GM19438 (cell line): Measurements from ENCODE around the gene DUOX2.

Source experiments
- ATAC-seq: cut with Tn5 transposase; IDR thresholded peaks from one replicate; pipeline ENCODE4 v1.9.1; 2021; ENCODE audit warnings: low read depth; ENCODE audit not compliant: unreplicated experiment

DUOX2 gene

GRCh38 chr15:45114076-45114750 is at the start of gene DUOX2, which contains the start of gene DUOXA2:
TSS of gene DUOX2 (minus strand) at chr15:45114172. CDS start at chr15:45113411, 761 bp downstream.
TSS of gene DUOXA2 (plus strand) at chr15:45114326. CDS start at chr15:45114606, 280 bp downstream.
- no peak for ATAC-seq

DNA sequence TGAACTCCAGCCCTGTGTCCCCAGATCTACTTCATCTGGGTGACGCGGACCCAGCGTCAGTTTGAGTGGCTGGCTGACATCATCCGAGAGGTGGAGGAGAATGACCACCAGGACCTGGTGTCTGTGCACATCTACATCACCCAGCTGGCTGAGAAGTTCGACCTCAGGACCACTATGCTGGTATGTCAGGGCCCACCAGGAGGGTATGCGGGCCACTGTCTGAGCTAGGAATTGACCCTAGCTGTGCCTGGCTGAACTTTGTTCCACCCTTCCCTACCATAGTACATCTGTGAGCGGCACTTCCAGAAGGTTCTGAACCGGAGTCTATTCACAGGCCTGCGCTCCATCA is 49.5 kb upstream of the DUOX2 start:
- no peak for ATAC-seq

- ATAC-seq: no peak
Observed at GRCh38 chr15:45162771-45163507, 49.0 kb upstream of the DUOX2 start.

GRCh38 chr15:45161666-45162065 is 47.7 kb upstream of the DUOX2 start:
- ATAC-seq: no peak

GRCh38 chr15:45157974-45158373 is 44.0 kb upstream of the DUOX2 start:
- ATAC-seq: no peak

GRCh38 chr15:45156744-45157455 is 42.9 kb upstream of the DUOX2 start:
- no peak for ATAC-seq

DNA sequence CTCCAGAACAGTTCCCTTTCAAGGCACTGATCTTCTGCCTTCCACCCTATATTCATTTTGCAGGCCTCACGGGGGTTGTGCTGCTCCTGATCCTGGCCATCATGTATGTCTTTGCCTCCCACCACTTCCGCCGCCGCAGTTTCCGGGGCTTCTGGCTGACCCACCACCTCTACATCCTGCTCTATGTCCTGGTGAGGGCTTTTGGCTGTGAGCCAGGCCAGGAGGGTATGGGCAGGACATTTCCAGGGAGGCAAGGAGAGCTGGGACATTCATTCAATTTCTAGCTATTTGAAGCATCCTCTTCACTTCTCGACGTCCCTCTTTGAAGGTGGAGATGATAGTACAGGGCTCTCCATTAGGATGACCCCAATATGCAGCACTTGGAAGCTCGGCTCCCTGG is 41.8 kb upstream of the DUOX2 start:
- ATAC-seq: no peak

DNA sequence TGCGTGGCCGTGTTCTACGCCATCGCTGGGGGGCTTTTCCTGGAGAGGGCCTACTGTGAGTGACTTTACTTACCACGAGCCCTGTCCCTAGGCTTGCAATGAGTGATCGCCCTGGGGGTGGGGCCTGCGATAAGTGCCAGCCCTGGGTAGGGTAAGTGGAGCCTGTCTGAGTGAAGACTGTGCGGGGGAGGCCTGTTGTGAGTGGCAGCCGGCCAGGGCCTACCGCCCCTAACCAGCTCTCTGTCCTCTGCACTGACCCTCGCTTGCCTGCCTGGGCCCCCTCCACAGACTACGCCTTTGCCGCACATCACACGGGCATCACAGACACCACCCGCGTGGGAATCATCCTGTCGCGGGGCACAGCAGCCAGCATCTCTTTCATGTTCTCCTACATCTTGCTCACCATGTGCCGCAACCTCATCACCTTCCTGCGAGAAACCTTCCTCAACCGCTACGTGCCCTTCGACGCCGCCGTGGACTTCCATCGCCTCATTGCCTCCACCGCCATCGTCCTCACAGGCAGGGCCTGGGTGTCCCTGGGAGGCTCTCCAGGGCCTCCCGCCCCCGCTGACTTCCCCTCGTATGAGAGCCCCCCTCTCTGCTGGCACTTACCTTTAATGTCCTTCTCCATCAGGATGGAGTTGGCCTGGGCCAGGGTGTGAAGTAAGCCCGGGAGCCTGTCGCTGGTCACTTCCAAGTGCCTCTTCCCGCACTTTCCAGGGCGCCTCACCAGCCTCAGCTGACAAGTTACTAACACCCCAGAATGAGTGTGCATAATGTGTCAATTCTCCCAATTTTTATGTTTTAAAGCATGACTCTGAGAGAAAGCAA is 38.2 kb upstream of the DUOX2 start:
- no peak for ATAC-seq

GRCh38 chr15:45150997-45151396 is 37.0 kb upstream of the DUOX2 start:
- ATAC-seq: no peak

GRCh38 chr15:45150481-45150880 is 36.5 kb upstream of the DUOX2 start:
- ATAC-seq: no peak

DNA sequence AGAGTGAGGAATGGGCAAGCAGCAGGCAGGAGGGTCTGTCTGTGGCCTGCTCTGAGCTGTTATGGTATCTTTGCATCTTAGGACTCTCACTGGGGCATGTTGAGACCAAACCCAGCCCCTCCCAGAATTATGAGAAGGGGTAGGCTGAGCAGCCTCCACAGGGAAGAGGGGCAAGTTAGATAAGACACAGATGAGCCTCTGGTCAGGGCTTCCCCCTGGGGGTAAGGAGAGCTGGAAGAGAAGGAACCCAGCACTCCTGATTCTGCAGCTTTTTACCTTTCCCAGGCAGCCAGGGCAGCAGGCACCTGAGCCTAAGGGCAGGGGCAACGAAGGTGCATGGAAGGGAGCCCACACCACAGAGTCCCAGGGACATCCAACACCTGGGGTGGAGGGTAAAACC is 35.1 kb upstream of the DUOX2 start:
- ATAC-seq: no peak

DNA sequence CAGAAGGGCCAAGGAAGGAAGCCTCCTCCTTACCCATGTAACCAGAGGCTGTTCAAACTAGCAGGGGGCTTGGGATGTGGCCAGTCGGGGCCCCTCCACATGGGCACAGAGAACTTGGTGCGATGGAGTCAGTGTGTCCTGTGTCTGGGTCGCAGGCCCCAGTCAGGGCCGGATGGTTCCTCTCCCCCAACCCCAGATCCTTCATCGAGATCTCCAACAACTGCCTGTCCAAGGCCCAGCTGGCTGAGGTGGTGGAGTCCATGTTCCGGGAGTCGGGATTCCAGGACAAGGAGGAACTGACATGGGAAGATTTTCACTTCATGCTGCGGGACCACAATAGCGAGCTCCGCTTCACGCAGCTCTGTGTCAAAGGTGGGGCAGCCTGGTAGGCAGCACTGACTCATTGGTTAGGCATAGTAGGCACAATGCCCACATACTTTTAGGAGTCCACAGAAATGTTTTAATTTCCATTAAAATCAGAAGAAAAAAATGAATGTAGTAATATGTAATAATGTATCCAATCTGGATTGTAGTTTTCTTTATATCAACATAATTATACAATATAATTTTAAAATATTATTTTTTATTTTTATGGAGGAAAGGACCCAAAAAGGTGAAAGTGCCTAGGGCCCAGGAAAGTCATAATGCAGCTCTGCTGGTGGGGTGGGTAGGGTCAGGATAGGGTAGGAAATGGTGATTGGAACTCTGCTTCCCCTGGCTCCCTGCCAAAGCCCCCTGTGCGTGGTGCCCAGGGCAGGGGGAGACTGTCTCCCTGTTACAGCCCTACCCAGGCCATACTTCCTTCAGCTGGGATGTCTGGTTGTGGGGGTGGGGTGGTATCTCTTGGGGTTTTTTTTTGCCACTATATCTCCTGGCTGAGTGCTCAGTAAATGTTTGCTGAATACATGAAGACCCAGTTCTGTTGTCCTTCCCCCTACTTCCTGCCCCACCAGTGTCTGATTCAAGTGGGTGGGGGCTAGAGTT is 34.4 kb upstream of the DUOX2 start:
- ATAC-seq: no peak

- ATAC-seq: no peak
Observed at GRCh38 chr15:45147606-45148005, 33.6 kb upstream of the DUOX2 start.

DNA sequence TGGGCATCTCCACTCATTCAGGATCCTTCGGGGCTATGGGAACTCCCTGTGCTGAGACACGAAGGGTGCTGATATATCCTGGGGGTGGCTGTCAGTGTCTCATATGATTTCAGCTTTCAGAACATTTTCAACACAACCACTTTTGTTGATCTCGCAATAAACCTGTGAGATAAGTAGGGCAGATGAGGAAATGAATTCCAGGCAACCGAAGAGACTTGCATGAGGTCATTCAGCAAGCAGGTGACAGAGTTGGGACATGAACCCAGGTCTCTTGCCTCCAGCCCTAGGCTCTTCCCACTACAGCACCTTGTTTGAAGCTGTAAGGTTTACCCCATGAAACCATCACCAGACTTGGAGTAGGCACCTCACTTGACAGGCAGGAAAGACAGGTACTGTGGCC is 32.4 kb upstream of the DUOX2 start:
- ATAC-seq: no peak

GRCh38 chr15:45144775-45145174 is 30.8 kb upstream of the DUOX2 start:
- no peak for ATAC-seq

DNA sequence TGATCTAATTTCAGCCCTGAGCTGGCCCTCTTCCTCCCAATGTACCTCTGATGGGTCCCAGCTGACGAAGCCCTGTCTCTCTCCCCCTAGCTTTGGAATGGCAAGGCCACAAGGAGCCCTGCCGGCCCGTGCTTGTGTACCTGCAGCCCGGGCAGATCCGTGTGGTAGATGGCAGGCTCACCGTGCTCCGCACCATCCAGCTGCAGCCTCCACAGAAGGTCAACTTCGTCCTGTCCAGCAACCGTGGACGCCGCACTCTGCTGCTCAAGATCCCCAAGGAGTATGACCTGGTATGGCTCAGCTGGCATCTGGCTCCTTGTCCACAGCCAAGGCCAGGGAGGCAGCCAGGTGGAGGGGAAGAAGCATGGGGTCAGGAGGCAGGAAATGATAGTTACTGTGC is 30.0 kb upstream of the DUOX2 start:
- ATAC-seq: no peak

DNA sequence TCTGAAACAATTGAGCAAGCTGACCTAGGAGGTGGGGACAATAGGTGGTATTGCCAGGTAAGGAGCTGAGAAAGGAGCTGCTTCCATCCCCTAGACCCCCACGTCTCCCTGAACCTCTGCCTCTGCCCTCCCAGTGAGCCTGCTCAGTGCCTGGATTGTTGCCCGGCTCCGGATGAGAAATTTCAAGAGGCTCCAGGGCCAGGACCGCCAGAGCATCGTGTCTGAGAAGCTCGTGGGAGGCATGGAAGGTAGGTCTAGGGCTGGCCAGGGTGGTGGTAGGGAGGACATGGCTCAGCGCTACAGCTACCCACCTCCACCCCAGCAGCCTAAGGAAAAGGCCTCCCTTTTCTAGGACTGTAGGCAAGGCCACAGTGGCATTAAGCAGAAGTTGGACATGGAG is 29.1 kb upstream of the DUOX2 start:
- ATAC-seq: no peak

- no peak for ATAC-seq
Observed at GRCh38 chr15:45141386-45141785, 27.4 kb upstream of the DUOX2 start.

GRCh38 chr15:45140557-45141250 is 26.7 kb upstream of the DUOX2 start:
- ATAC-seq: no peak
